ENCODE results near the gene DNAH1. TPM values are rescaled to one million over a fixed set of nuclear protein-coding genes. Genes with fewer than 3 reads are reported as not detected.

Gene DNAH1
- total and polyA plus RNA-seq, 2 donors from 2014 or later = 1.7 to 12.1 TPM

- Histone ChIP-seq H3K4me3 (ENCODE audit: low read length in 3 of 3) (peak overlapping the region in 2 of 3 donors; percentile 17 to 94), H3K9me3 (ENCODE audit: control insufficient read depth in 2 of 3, insufficient read depth in 1 of 3, low read length in 3 of 3) (no peaks in the 10 kb centered on the region), H3K4me1 (ENCODE audit: control insufficient read depth in 2 of 3, insufficient read depth in 2 of 3, low read depth in 1 of 3, low read length in 3 of 3) (peaks cover 3 to 23% (median 21%) of the 10 kb centered on the region in 3 donors), H3K27ac (ENCODE audit: low read depth in 2 of 2, low read length in 2 of 2) (peak overlapping the region; percentile 98), H3K9ac (ENCODE audit: low read length in 3 of 3) (peak overlapping the region in 1 of 3 donors; percentile 70), H3K27me3 (ENCODE audit: control insufficient read depth, insufficient read depth, low read length) (no peaks in the 10 kb centered on the region), H3K36me3 (ENCODE audit: control insufficient read depth in 2 of 3, insufficient read depth in 3 of 3, low read length in 3 of 3) (no peaks in the 10 kb centered on the region)
- TF ChIP-seq CTCF (IDR thresholded peaks at IDR 0.05; ENCODE audit: borderline replicate concordance, extremely low read depth, insufficient read depth) = no peak
- intact Hi-C loops (cut with DNase I) = no loop called here
- DNase-seq (no peak), FAIRE-seq (no peak)
Measured at GRCh38 chr3:52279596-52279995, 36.5 kb upstream of the DNAH1 start.

- intact Hi-C loops (cut with DNase I) = no loop called here
- Histone ChIP-seq H3K27me3 (ENCODE audit: control insufficient read depth, insufficient read depth, low read length) (no peaks in the 10 kb centered on the region), H3K4me1 (ENCODE audit: control insufficient read depth in 2 of 3, insufficient read depth in 2 of 3, low read depth in 1 of 3, low read length in 3 of 3) (peaks cover 4 to 22% (median 19%) of the 10 kb centered on the region in 3 donors), H3K27ac (ENCODE audit: low read depth in 2 of 2, low read length in 2 of 2) (peak overlapping the region; percentile 98), H3K36me3 (ENCODE audit: control insufficient read depth in 2 of 3, insufficient read depth in 3 of 3, low read length in 3 of 3) (no peaks in the 10 kb centered on the region), H3K4me3 (ENCODE audit: low read length in 3 of 3) (peak overlapping the region in 1 of 3 donors; percentile 94), H3K9me3 (ENCODE audit: control insufficient read depth in 2 of 3, insufficient read depth in 1 of 3, low read length in 3 of 3) (no peaks in the 10 kb centered on the region), H3K9ac (ENCODE audit: low read length in 3 of 3) (peak overlapping the region in 2 of 3 donors; percentile 9 to 50)
- no peak for TF ChIP-seq CTCF (IDR thresholded peaks at IDR 0.05; ENCODE audit: borderline replicate concordance, extremely low read depth, insufficient read depth)
- peak in 3 of 5 donors; percentile 42 to 84 (median 71) for DNase-seq
- no peak for FAIRE-seq
Measured at GRCh38 chr3:52280050-52280461, 36.1 kb upstream of the DNAH1 start.

- no peak for TF ChIP-seq CTCF (IDR thresholded peaks at IDR 0.05; ENCODE audit: borderline replicate concordance, extremely low read depth, insufficient read depth)
- peak overlapping the region in 1 of 3 donors; percentile 10 for H3K9ac ChIP-seq (ENCODE audit: low read length in 3 of 3)
Measured at GRCh38 chr3:52281981-52282801, 33.9 kb upstream of the DNAH1 start.

More at GRCh38 chr3:52281981-52282801, 33.9 kb upstream of the DNAH1 start:
- no peak for FAIRE-seq
- no peak for DNase-seq
- Histone ChIP-seq H3K4me1 (ENCODE audit: control insufficient read depth in 2 of 3, insufficient read depth in 2 of 3, low read depth in 1 of 3, low read length in 3 of 3) (peaks cover 6 to 23% (median 16%) of the 10 kb centered on the region in 3 donors), H3K9me3 (ENCODE audit: control insufficient read depth in 2 of 3, insufficient read depth in 1 of 3, low read length in 3 of 3) (no peaks in the 10 kb centered on the region), H3K36me3 (ENCODE audit: control insufficient read depth in 2 of 3, insufficient read depth in 3 of 3, low read length in 3 of 3) (no peaks in the 10 kb centered on the region), H3K27ac (ENCODE audit: low read depth in 2 of 2, low read length in 2 of 2) (peak overlapping the region in 1 of 2 donors; percentile 18), H3K27me3 (ENCODE audit: control insufficient read depth, insufficient read depth, low read length) (no peaks in the 10 kb centered on the region), H3K4me3 (ENCODE audit: low read length in 3 of 3) (no peak overlapping the region)
- intact Hi-C loops (cut with DNase I) = no loop called here
